Measurements from ENCODE around the gene INPP5A. TPM values are rescaled to one million over a fixed set of nuclear protein-coding genes. Genes with fewer than 3 reads are reported as not detected.

INPP5A gene
- total and polyA plus RNA-seq, 11 donors: 38.6 to 179 (median 102) TPM

DNA sequence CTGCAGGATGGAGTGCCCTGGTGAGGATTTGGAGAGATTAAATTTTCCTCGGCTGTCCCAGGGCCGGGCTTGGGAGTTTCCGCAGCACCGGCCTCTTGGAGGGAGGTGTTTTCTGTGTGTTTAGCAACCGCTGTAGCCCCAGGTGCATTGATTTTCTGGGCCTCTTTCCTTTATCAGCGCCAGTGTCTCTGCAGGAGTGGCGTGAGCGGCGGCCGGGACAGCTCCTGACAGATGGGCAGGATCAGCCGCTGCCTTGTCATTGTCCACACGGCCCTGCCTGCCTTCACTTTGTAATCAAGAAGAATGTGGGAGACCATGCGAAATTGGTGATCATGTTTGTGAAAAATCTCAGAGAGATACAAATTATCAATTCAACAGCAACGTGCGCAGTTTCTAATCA lies 216.0 kb downstream of the INPP5A start:
- intact Hi-C loops (cut with DNase I): no loop called here
- H3K4me1 ChIP-seq: no peaks in the 10 kb centered on the region
- TF ChIP-seq, protein P1, sequence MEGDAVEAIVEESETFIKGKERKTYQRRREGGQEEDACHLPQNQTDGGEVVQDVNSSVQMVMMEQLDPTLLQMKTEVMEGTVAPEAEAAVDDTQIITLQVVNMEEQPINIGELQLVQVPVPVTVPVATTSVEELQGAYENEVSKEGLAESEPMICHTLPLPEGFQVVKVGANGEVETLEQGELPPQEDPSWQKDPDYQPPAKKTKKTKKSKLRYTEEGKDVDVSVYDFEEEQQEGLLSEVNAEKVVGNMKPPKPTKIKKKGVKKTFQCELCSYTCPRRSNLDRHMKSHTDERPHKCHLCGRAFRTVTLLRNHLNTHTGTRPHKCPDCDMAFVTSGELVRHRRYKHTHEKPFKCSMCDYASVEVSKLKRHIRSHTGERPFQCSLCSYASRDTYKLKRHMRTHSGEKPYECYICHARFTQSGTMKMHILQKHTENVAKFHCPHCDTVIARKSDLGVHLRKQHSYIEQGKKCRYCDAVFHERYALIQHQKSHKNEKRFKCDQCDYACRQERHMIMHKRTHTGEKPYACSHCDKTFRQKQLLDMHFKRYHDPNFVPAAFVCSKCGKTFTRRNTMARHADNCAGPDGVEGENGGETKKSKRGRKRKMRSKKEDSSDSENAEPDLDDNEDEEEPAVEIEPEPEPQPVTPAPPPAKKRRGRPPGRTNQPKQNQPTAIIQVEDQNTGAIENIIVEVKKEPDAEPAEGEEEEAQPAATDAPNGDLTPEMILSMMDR (IDR thresholded peaks at IDR 0.05): no peak
- no peak for TF ChIP-seq POLR2A (IDR thresholded peaks at IDR 0.05)
- DNase-seq (no peak), ATAC-seq (no peak)
- no peak overlapping the region for H3K4me3 ChIP-seq
- no peaks in the 10 kb centered on the region for H3K9me3 ChIP-seq
- no peaks in the 10 kb centered on the region for H3K27me3 ChIP-seq
- H3K36me3 ChIP-seq: peaks cover 0 to 75% (median 50%) of the 10 kb centered on the region in 9 donors
- WGBS, 4 donors: 81 to 86% (median 84%) methylated on average over 15 of the region's 15 CpGs
- no peak overlapping the region for H3K27ac ChIP-seq

DNA sequence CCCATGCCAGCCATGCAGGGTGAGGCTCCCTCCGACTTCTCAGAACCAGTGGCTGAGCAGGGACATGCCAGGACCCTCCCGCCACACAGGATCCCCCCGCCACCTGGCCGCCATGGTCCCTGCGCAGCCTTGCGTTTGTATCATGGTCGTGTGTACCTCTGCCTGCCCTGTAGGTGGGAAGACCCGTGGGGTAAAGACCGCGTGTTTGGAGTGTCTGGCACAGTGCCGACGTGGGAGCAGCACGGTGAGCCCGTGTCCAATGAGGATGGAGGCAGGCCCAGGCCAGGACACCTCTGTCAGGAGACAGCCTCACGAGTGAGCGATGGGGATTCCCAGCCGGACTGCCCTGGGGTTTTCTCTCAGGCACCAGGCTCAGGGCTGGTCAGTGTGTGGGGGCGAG lies 216.5 kb downstream of the INPP5A start:
- Histone ChIP-seq H3K27ac (no peak overlapping the region), H3K36me3 (peaks cover 0 to 80% (median 54%) of the 10 kb centered on the region in 9 donors), H3K27me3 (no peaks in the 10 kb centered on the region), H3K9me3 (no peaks in the 10 kb centered on the region), H3K4me3 (no peak overlapping the region), H3K4me1 (no peaks in the 10 kb centered on the region)
- DNase-seq: no peak
- intact Hi-C loops (cut with DNase I): no loop called here
- 79 to 97% (median 92%) methylated on average over 10 to 18 of the region's 18 CpGs for WGBS, 4 donors
- ATAC-seq: no peak
- TF ChIP-seq POLR2A (IDR thresholded peaks at IDR 0.05): no peak
- TF ChIP-seq, protein P1 (IDR thresholded peaks at IDR 0.05): no peak

DNA sequence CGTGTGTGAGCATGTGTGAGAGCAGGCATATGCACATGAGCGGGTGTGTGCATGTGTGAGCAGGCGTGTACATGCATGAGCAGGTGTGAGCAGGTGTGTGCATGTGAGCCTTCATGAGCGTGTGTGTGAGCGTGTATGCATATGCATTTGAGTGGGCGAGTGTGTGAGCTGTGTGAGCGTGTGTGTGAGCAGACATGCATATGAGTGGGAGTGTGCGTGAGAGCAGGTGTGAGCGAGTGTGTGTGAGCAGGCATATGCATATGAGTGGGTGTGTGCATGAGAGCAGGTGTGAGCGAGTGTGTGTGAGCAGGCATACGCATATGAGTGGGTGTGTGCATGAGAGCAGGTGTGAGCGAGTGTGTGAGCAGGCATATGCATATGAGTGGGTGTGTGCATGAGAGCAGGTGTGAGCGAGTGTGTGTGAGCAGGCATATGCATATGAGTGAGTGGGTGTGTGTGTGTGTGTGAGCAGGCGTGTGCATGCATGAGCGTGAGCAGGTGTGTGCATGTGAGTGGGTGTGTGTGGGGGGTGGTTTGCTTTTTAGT lies 217.7 kb downstream of the INPP5A start:
- Histone ChIP-seq H3K4me3 (no peak overlapping the region), H3K9me3 (no peaks in the 10 kb centered on the region), H3K36me3 (peaks cover 0 to 81% (median 50%) of the 10 kb centered on the region in 9 donors), H3K4me1 (no peaks in the 10 kb centered on the region), H3K27ac (no peak overlapping the region), H3K27me3 (no peaks in the 10 kb centered on the region)
- no peak for TF ChIP-seq POLR2A (IDR thresholded peaks at IDR 0.05)
- TF ChIP-seq, protein P1 (IDR thresholded peaks at IDR 0.05): no peak
- WGBS, 4 donors: 95 to 99% (median 97%) methylated on average over 15 of the region's 15 CpGs
- DNase-seq (no peak), ATAC-seq (no peak)
- intact Hi-C loops (cut with DNase I): no loop called here

- ATAC-seq (no peak), DNase-seq (no peak)
- Histone ChIP-seq H3K27me3 (no peaks in the 10 kb centered on the region), H3K36me3 (peaks cover 0 to 79% (median 41%) of the 10 kb centered on the region in 9 donors), H3K4me3 (no peak overlapping the region), H3K27ac (no peak overlapping the region), H3K9me3 (no peaks in the 10 kb centered on the region), H3K4me1 (no peaks in the 10 kb centered on the region)
- 96 to 98% (median 97%) methylated on average over 14 of the region's 14 CpGs for WGBS, 4 donors
- TF ChIP-seq POLR2A (IDR thresholded peaks at IDR 0.05): no peak
- TF ChIP-seq, protein P1 (IDR thresholded peaks at IDR 0.05): no peak
- intact Hi-C loops (cut with DNase I): no loop called here
These were observed 219.0 kb downstream of the INPP5A start for GRCh38 chr10:132756591-132756990.
